Calu3 (cell line): Measurements from ENCODE around the gene RAD51B. TPM values are rescaled to one million over a fixed set of nuclear protein-coding genes. Genes with fewer than 3 reads are reported as not detected.

Experiments used
- BruUV-seq: library from RNA; stranded (reverse); fragments of 400-500 nt; replicated peaks from 2 replicates; lab custom pipeline; 2021; lab: Mats Ljungman, UMichigan
- CTCF ChIA-PET: fragments of 300-600 bp; sonication (Branson Sonifier 250); formaldehyde crosslinking; loops from one replicate; lab custom pipeline; 2022; ENCODE audit warnings: antibody characterized with exemption; lab: Charles Lee
- DNase-seq: peaks from one replicate; pipeline ENCODE4 v3.0.0; 2022
- H3K27ac Mint-ChIP-seq: one replicate; pipeline ENCODE4 v1.8.0; 2022; ENCODE audit warnings: mixed read lengths; ENCODE audit not compliant: unreplicated experiment
- H3K27me3 Mint-ChIP-seq: one replicate; pipeline ENCODE4 v1.8.0; 2022; ENCODE audit warnings: mixed read lengths; ENCODE audit not compliant: unreplicated experiment
- H3K36me3 Mint-ChIP-seq: one replicate; pipeline ENCODE4 v1.8.0; 2022; ENCODE audit warnings: mild to moderate bottlenecking, moderate library complexity, mixed read lengths; ENCODE audit not compliant: insufficient read depth, unreplicated experiment
- H3K4me1 Mint-ChIP-seq: one replicate; pipeline ENCODE4 v1.8.0; 2022; ENCODE audit warnings: mild to moderate bottlenecking, low read depth, mixed read lengths; ENCODE audit not compliant: unreplicated experiment
- H3K4me3 Mint-ChIP-seq: one replicate; pipeline ENCODE4 v1.8.0; 2022; ENCODE audit warnings: mild to moderate bottlenecking, low read depth, moderate library complexity, mixed read lengths; ENCODE audit not compliant: unreplicated experiment
- H3K9me3 Mint-ChIP-seq: one replicate; pipeline ENCODE4 v1.8.0; 2022; ENCODE audit warnings: low read depth, mixed read lengths; ENCODE audit not compliant: unreplicated experiment
- CTCF ChIP-seq: fragments of 200-600 bp; IDR thresholded peaks from one replicate; pipeline ENCODE4 v1.8.0; 2022; ENCODE audit warnings: antibody characterized with exemption; ENCODE audit not compliant: unreplicated experiment
- intact Hi-C: fragments of 100-400 bp; cut with micrococcal nuclease; formaldehyde crosslinking; loops from one replicate; pipeline ENCODE4 v1.10.0; 2022; ENCODE audit not compliant: unreplicated experiment
- total RNA-seq: library from RNA; stranded (reverse); gene quantifications from 2 replicates; pipeline ENCODE4 v1.2.3, GENCODE V29; 2022

The RAD51B gene
- total RNA-seq, 1 experiment from 2014 or later: 24.7 TPM

DNA sequence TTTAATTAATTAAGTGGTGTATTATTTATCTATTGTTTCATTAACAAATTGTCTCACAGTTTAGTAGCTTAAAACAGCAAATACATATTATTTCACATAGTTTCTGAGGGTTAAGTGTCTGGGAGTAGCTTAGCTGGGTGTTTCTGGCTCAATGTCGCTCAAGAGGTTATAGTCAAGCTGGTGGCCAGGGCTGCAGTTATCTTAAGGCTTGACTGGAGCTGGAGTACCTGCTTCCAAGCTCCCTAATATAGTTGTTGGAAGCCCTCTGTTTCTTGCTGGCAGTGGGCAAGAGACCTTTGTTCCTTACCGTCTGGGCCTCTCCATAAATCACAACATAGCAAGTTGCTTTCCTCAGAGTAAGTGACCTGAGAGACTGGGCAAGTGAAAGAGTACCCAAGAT lies 66.6 kb downstream of the RAD51B start:
- BruUV-seq: no TSS peak
- TF ChIP-seq CTCF: no peak
- Mint-ChIP-seq H3K27ac (no peak overlapping the region), H3K36me3 (no peaks in the 10 kb centered on the region), H3K9me3 (no peaks in the 10 kb centered on the region), H3K27me3 (no peaks in the 10 kb centered on the region), H3K4me1 (no peaks in the 10 kb centered on the region), H3K4me3 (no peak overlapping the region)
- DNase-seq: no peak
- CTCF ChIA-PET: no interaction called here
- intact Hi-C loops: no loop called here

GRCh38 chr14:67887478-67887877 lies 67.9 kb downstream of the RAD51B start:
- H3K27ac Mint-ChIP-seq: no peak overlapping the region
- no peaks in the 10 kb centered on the region for H3K36me3 Mint-ChIP-seq
- H3K4me3 Mint-ChIP-seq: no peak overlapping the region
- intact Hi-C loops: no loop called here
- BruUV-seq: no TSS peak
- no peak for TF ChIP-seq CTCF
- no peaks in the 10 kb centered on the region for H3K27me3 Mint-ChIP-seq
- H3K4me1 Mint-ChIP-seq: no peaks in the 10 kb centered on the region
- no peaks in the 10 kb centered on the region for H3K9me3 Mint-ChIP-seq
- CTCF ChIA-PET: no interaction called here
- DNase-seq: no peak

- CTCF ChIA-PET: no interaction called here
- no peaks in the 10 kb centered on the region for H3K36me3 Mint-ChIP-seq
- DNase-seq: no peak
- no peak overlapping the region for H3K27ac Mint-ChIP-seq
- no peak overlapping the region for H3K4me3 Mint-ChIP-seq
- intact Hi-C loops: no loop called here
- no TSS peak for BruUV-seq
- no peaks in the 10 kb centered on the region for H3K9me3 Mint-ChIP-seq
- TF ChIP-seq CTCF: no peak
- no peaks in the 10 kb centered on the region for H3K27me3 Mint-ChIP-seq
- no peaks in the 10 kb centered on the region for H3K4me1 Mint-ChIP-seq
These were observed 69.9 kb downstream of the RAD51B start for GRCh38 chr14:67889455-67889854.

GRCh38 chr14:67892466-67893100 lies 73.0 kb downstream of the RAD51B start:
- BruUV-seq: no TSS peak
- CTCF ChIA-PET: interaction anchor here (0.5 kb wide), 1 partner anchor 790 kb away, joined by 5 read pairs; no protein-coding TSS in a partner anchor
- H3K4me1 Mint-ChIP-seq: no peaks in the 10 kb centered on the region
- intact Hi-C loops: no loop called here
- H3K27ac Mint-ChIP-seq: no peak overlapping the region
- H3K27me3 Mint-ChIP-seq: no peaks in the 10 kb centered on the region
- TF ChIP-seq CTCF: no peak
- H3K9me3 Mint-ChIP-seq: no peaks in the 10 kb centered on the region
- H3K36me3 Mint-ChIP-seq: no peaks in the 10 kb centered on the region
- no peak overlapping the region for H3K4me3 Mint-ChIP-seq
- DNase-seq: no peak
